ENCODE results near the gene CLN5. TPM values are rescaled to one million over a fixed set of nuclear protein-coding genes. Genes with fewer than 3 reads are reported as not detected.

Gene CLN5
- total and polyA plus RNA-seq, 11 donors = 11.8 to 19.1 (median 15.9) TPM

GRCh38 chr13:77036279-77036678 is 44.4 kb downstream of the CLN5 start:
- no peak overlapping the region for H3K4me3 ChIP-seq
- no peak for ATAC-seq
- no peak for TF ChIP-seq POLR2A (IDR thresholded peaks at IDR 0.05)
- TF ChIP-seq CTCF (IDR thresholded peaks at IDR 0.05) = no peak
- no peaks in the 10 kb centered on the region for H3K36me3 ChIP-seq
- no peak overlapping the region for H3K27ac ChIP-seq
- WGBS, 4 donors = 26 to 40% (median 33%) methylated on average over 1 of the region's 1 CpG
- no peaks in the 10 kb centered on the region for H3K27me3 ChIP-seq
- H3K4me1 ChIP-seq = peaks cover 0 to 9% (median 2%) of the 10 kb centered on the region in 12 donors
- intact Hi-C loops (cut with DNase I) = loop anchor here in 1 of 10 donors (10.0 kb wide), 1 partner anchor 659 kb away; the partner anchor contains the start of gene SLAIN1
- peaks cover 0 to 3% (median 0%) of the 10 kb centered on the region in 12 donors for H3K9me3 ChIP-seq
- no peak for DNase-seq

- Histone ChIP-seq H3K9me3 (no peaks in the 10 kb centered on the region), H3K4me1 (peaks cover 0 to 9% (median 0%) of the 10 kb centered on the region in 12 donors), H3K4me3 (no peak overlapping the region), H3K36me3 (peaks cover 0 to 13% (median 6%) of the 10 kb centered on the region in 9 donors), H3K27ac (no peak overlapping the region), H3K27me3 (no peaks in the 10 kb centered on the region)
- DNase-seq (no peak), ATAC-seq (no peak)
- TF ChIP-seq CTCF (IDR thresholded peaks at IDR 0.05) (no peak), POLR2A (IDR thresholded peaks at IDR 0.05) (no peak)
- intact Hi-C loops (cut with DNase I) = loop anchor here in 1 of 10 donors (10.0 kb wide), 1 partner anchor 656 kb away; the partner anchor contains the start of gene SLAIN1
- WGBS, 4 donors = 55 to 63% (median 57%) methylated on average over 5 of the region's 5 CpGs
Observed at GRCh38 chr13:77038907-77039480, 47.1 kb downstream of the CLN5 start.

GRCh38 chr13:77040076-77040475 is 48.2 kb downstream of the CLN5 start:
- Histone ChIP-seq H3K27ac (no peak overlapping the region), H3K9me3 (no peaks in the 10 kb centered on the region), H3K4me1 (peaks cover 0 to 9% (median 0%) of the 10 kb centered on the region in 12 donors), H3K36me3 (peaks cover 0 to 23% (median 15%) of the 10 kb centered on the region in 9 donors), H3K27me3 (no peaks in the 10 kb centered on the region), H3K4me3 (no peak overlapping the region)
- no peak for TF ChIP-seq CTCF (IDR thresholded peaks at IDR 0.05)
- no peak for TF ChIP-seq POLR2A (IDR thresholded peaks at IDR 0.05)
- ATAC-seq = no peak
- WGBS, 4 donors = 96 to 98% (median 97%) methylated on average over 7 of the region's 7 CpGs
- no peak for DNase-seq
- intact Hi-C loops (cut with DNase I) = no loop called here

- no peak overlapping the region for H3K4me3 ChIP-seq
- ATAC-seq (no peak), DNase-seq (no peak)
- WGBS, 4 donors = 93 to 95% (median 94%) methylated on average over 9 of the region's 9 CpGs
- intact Hi-C loops (cut with DNase I) = no loop called here
- TF ChIP-seq POLR2A (IDR thresholded peaks at IDR 0.05) (no peak), CTCF (IDR thresholded peaks at IDR 0.05) (no peak)
- no peaks in the 10 kb centered on the region for H3K27me3 ChIP-seq
- peaks cover 0 to 30% (median 18%) of the 10 kb centered on the region in 9 donors for H3K36me3 ChIP-seq
- no peak overlapping the region for H3K27ac ChIP-seq
- no peaks in the 10 kb centered on the region for H3K9me3 ChIP-seq
- peaks cover 0 to 9% (median 0%) of the 10 kb centered on the region in 12 donors for H3K4me1 ChIP-seq
Observed at GRCh38 chr13:77040835-77041234, 49.0 kb downstream of the CLN5 start.
